GM19193 (cell line): ENCODE measurements around the gene RCSD1.

ENCODE experiments used
- POLR2A ChIP-seq: IDR thresholded peaks from 4 replicates; pipeline ENCODE4 v1.6.1; 2011; ENCODE audit not compliant: insufficient read depth, insufficient read length; ENCODE audit errors: extremely low read depth

Gene RCSD1

GRCh38 chr1:167738158-167738557, 108.1 kb downstream of the RCSD1 start:
- TF ChIP-seq POLR2A, result no peak

DNA sequence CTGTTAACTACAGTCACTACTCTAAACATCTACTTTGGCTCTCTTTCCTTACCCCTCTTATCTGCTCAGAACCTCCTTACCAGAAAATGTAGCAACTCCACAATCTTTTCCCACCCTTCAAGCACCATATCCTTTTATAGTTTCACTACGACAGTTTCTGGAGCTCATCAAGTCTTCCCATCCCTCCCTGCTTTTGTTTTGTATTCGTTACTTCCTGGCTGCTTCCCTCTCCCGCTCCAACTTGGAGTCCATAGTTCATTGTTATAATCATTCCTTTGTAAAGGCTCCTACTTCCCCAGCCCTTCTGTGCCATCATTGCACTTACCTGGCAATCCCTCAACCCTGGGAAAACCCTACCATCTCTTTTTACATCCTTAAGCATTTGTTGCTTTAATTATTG, 109.7 kb downstream of the RCSD1 start:
- no peak for TF ChIP-seq POLR2A

DNA sequence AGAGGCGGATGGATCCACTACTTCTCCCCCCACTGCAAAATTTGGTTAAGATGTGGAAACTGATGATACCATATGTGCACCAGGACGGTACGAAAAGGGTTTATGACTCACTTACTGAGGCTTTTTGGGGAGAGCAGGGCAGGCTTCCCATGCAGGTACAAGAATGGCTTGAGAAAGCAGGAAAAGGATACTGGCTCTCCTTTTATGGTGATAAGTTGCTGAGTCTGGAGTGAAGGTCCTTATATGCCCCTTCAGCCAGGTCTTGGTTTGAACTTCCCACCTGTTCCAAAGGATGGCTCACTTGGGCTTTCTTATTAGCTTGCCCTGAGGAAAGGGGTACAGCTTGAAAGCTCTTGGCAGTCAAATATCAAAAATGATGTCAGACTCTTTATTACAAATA, 114.9 kb downstream of the RCSD1 start:
- no peak for TF ChIP-seq POLR2A

GRCh38 chr1:167746013-167746672, 116.1 kb downstream of the RCSD1 start:
- TF ChIP-seq POLR2A, result no peak

GRCh38 chr1:167746988-167747655, 117.1 kb downstream of the RCSD1 start:
- no peak for TF ChIP-seq POLR2A

DNA sequence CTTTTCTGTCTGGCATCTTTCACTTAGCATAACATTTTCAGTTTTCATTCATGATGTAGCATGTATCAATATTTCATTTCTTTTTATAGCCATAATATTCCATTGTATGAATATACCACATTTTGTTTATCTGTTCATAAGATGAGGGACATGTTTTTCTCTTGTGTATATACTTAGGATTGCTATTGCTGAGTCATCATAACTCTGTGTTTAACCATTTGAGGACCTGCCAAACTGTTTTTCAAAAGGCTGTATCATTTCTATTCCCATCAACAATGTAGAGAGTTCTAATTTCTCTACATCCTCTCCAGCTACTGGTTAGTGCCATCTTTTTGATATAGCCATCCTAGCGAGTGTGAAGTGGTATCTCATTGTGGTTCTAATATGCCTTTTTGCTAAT, 118.0 kb downstream of the RCSD1 start:
- no peak for TF ChIP-seq POLR2A

DNA sequence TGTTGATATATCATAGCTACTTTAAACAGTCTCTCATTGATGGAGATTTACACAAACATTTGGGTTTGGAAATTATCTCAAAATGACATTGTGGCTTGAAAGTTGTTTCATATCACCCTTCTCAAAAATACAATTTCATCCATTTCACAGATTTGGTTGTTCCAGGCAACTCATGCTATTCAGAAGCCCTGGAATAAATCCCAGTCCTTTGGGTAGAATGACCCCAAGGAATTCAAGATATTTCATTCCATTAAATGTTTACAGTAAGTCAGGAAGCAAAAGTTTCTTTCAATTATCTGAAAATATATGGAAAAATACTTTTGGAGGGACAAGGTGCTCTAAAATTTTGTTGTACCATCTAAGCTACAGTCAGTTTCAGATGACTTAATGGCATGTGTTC, 118.9 kb downstream of the RCSD1 start:
- TF ChIP-seq POLR2A, result no peak

GRCh38 chr1:167749741-167750140, 119.7 kb downstream of the RCSD1 start:
- no peak for TF ChIP-seq POLR2A

GRCh38 chr1:167750641-167751040, 120.6 kb downstream of the RCSD1 start:
- TF ChIP-seq POLR2A, result no peak

DNA sequence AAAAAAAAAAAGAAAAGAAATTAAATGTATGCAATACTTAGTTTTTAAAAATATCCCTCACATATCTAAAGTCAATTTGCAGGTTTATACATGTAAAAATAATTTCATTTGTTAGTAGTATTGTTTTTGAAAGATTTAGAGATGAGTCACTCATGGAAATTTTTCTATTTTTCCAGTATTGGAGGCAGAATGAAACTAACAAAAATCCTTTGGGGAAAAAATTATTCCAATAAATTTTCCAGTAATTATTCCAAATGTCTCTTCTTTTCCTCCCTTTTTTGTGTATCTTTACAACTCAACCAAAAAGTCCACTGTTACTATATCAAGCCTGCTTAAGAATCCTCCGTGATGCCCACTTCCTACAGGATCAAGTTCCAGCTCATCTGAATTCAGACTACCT, 121.6 kb downstream of the RCSD1 start:
- no peak for TF ChIP-seq POLR2A

DNA sequence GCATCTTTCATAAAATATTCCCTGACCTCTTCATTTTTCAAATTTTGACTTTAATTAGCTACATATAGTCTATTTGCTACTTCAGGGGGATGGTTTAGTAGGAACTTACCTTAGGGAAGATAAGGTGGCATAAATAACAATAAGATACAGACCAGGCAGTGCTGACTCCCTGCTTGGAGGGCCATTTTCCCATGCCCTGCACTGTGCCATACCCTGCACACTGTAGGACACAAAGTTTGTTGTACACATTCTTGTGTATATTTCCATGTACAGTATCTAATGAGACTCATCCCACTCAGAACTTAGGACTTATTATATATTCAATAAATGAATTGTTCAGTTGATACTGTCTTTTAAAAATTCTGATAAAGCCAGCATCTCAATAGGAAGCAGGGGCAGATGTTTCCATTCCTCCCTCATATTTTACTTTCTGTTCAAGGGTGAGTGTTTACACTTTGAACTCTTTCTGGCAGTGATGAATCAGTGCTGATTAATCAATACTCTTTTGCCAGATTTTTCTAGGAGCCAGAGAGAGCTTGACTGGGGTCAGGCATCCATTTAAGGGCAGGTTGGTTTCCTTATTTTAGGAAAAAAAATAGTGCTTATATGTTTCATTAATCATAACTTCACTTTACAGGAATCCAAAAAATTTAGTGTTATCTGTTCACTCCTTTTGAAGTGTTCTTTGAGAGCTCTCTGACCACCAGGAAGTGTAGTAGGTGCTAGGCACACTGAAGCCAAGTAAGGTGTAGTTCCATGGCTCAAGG, 122.4 kb downstream of the RCSD1 start:
- no peak for TF ChIP-seq POLR2A

GRCh38 chr1:167755654-167756053, 125.6 kb downstream of the RCSD1 start:
- TF ChIP-seq POLR2A, result no peak
